Mammary epithelial cell (primary cell): ENCODE results near the gene SYNDIG1.

ENCODE experiments used
- EZH2 ChIP-seq: IDR thresholded peaks from 2 replicates; pipeline ENCODE4 v1.6.1; 2012; ENCODE audit warnings: low read length, inconsistent platforms, borderline replicate concordance
- TF ChIP-seq, protein P1 (sequence below), 2 donors: IDR thresholded peaks in 1 of 2; conservative IDR thresholded peaks in 1 of 2; 2 replicates each; pipeline ENCODE4 v1.5.1; 2011 to 2012; ENCODE audit warnings: inconsistent platforms in 2 of 2, low read length in 2 of 2, mild to moderate bottlenecking in 2 of 2, control low read depth in 1 of 2, low read depth in 1 of 2; ENCODE audit not compliant: insufficient read depth in 1 of 2; ENCODE audit errors: extremely low read depth in 1 of 2

DNA sequence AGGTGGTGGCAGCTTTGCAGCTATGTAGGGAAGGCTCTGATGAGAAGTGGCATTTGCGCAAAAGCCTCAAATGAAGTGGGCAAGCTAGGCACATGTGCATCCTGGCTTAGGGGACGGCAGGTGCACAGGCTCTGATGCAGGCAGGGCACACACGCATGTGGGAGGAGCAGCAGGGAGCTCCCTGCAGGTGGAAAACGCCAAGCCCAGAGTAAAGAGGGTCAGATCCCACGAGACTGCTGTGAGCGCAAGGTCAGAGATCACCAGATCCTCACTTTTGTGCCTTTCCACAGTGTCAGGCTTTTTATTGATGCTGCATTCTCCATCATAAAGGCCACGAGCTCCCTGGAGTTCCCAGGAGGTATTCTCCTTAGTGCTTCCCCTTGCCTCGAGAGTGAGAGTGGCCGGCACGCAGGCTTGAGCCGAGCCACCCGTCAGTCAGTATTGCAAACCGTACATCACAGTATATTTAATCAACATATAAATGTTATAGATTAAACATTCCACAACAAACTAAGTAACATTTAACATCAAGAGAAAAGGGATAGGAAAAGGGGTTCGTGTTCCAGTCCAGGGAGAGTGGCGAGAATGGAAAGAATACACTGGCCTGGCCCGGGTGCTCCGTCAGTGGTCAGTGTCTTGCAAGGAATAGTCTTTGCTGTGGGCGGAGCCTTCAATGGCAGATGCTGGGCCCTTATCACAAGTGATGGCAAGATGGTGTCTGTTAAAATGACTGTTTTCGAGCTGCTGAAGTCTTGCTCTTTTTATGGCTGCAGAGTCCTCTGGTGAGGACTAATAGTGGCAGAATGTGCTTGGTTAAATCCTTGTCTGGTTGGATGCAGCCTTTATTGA lies 109.4 kb downstream of the SYNDIG1 start:
- no peak for TF ChIP-seq EZH2
- TF ChIP-seq, protein P1, sequence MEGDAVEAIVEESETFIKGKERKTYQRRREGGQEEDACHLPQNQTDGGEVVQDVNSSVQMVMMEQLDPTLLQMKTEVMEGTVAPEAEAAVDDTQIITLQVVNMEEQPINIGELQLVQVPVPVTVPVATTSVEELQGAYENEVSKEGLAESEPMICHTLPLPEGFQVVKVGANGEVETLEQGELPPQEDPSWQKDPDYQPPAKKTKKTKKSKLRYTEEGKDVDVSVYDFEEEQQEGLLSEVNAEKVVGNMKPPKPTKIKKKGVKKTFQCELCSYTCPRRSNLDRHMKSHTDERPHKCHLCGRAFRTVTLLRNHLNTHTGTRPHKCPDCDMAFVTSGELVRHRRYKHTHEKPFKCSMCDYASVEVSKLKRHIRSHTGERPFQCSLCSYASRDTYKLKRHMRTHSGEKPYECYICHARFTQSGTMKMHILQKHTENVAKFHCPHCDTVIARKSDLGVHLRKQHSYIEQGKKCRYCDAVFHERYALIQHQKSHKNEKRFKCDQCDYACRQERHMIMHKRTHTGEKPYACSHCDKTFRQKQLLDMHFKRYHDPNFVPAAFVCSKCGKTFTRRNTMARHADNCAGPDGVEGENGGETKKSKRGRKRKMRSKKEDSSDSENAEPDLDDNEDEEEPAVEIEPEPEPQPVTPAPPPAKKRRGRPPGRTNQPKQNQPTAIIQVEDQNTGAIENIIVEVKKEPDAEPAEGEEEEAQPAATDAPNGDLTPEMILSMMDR (conservative IDR thresholded peaks at IDR 0.05 in 1 of 2, IDR thresholded peaks at IDR 0.05 in 1 of 2; ENCODE audit: extremely low read depth in 1 of 2, insufficient read depth in 1 of 2, low read depth in 1 of 2, low read length in 2 of 2) = no peak
